Raji (cell line): ENCODE data around the gene TMEM187.

Experiments
- POLR2A ChIP-seq: IDR thresholded peaks from 2 replicates; pipeline ENCODE4 v1.6.1; 2011; ENCODE audit warnings: low read depth, low read length, control low read depth; ENCODE audit not compliant: insufficient read depth

TMEM187 gene

GRCh38 chrX:153958605-153959004 is 13.9 kb upstream of the TMEM187 start:
- no peak for TF ChIP-seq POLR2A

GRCh38 chrX:153959649-153960048 is 12.9 kb upstream of the TMEM187 start:
- TF ChIP-seq POLR2A = no peak

DNA sequence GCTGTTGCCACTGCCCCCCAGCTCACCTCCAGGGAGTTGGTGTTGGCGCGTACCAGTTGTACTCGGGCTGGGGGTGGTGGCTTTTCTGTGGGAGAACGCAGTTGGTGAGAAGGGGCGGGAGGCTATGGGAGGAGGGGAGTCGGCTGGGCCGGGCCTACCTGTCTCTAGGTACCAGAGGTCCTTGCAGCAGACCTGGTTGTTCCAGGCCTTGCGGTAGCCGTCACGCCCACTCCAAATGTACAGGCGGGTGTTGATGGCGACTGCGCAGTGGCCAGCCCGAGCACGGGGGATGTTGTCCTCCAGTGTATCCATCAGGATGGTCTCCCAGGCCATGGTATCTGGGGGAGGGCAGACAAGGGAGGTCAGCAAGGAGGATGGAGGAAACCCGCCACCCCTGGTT is 12.5 kb upstream of the TMEM187 start:
- TF ChIP-seq POLR2A = no peak

DNA sequence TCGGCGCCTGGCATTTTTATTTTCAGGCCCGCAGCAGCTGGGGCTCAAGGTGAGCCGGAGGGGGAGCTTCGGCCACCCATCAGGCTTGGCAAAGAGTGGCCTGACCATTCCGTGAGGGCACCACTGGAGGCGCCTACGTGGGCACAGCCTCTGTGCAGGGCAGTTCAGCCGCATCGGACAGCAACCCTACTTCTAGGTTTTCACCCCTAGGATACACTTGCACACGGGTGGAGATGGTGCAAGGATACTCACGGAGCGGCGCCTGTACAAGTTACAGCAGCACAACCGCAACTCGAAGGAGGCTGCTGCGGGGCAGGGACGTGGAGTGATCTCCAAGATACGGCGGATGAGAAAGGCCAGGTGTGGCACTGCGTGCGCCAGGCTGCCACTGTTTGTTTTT is 11.8 kb upstream of the TMEM187 start:
- no peak for TF ChIP-seq POLR2A

- no peak for TF ChIP-seq POLR2A
These were observed 11.3 kb upstream of the TMEM187 start for GRCh38 chrX:153961292-153961691.

DNA sequence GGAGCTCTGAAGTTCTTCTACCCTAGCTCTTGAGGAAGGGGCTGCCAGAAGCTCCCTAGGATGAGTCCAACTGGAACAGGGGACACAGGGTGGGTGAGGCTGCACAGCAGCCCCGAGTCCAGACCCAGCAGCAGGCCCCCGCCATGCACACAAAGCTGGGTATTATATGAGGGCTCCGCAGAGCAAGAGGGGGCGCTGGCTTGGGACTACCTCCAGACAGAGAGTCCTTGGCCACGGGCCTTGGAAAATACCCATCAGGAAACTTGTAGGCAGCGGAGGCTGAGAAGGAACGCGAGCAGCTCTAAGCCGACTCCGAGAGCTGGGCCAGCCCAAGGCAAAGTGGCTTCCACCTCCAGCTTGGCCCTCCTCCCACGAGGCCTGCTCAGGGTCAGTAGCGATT is 9.0 kb upstream of the TMEM187 start:
- no peak for TF ChIP-seq POLR2A

DNA sequence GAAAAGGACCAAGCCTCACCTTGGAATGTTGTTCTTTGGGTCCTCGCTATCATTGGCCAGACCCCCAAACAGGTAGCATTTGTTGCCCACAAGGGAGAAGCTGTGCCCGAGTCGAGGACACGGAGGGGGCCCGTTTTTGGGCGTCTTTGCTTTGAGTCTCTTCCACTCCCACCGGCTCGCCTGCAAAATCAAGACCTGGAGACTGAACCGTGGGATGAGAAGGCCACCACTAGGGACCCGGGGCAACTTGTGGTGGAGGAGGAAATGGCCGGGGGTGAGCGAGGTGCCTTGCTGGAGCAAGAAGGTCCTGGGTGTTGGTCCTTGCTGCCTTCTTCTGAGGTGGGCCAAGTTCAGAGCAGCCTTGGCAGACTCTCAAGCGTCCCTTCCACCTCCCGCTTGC is 8.4 kb upstream of the TMEM187 start:
- no peak for TF ChIP-seq POLR2A

GRCh38 chrX:153965406-153965805 is 7.1 kb upstream of the TMEM187 start:
- no peak for TF ChIP-seq POLR2A

GRCh38 chrX:153966283-153966688 is 6.3 kb upstream of the TMEM187 start:
- no peak for TF ChIP-seq POLR2A

DNA sequence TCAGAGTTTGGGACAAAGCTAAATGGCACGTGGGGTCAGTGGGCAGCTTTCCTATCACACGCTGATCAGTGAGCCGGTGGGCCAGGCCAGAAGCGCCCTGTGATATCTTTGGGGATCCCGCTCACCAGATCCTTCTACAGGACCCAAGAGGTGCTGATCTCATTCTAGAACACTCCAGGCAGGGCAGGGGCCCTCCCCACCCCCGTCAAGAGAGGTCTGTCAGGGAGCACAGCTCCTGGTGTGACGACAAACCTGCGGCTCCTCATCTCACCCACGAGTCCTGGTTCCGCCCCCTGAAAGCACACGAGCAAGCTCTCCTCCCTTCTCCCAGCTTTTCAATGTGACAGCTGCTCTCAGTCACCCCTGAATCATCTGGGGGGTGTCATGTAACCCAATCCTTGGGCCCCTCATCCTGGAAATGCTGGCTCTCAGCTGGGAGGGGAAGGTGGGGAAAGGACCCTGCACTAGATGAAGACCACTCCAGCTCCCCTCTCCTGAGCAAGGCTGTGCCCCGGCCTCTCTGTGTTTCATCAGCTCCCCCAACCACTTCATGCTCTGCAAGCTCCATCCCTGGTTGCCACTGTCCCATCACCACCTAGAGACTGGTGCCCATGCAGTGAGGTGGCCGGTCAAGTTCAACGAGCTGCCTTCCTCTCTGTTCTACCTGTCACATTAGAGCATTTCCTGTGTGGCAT is 5.6 kb upstream of the TMEM187 start:
- TF ChIP-seq POLR2A = no peak

DNA sequence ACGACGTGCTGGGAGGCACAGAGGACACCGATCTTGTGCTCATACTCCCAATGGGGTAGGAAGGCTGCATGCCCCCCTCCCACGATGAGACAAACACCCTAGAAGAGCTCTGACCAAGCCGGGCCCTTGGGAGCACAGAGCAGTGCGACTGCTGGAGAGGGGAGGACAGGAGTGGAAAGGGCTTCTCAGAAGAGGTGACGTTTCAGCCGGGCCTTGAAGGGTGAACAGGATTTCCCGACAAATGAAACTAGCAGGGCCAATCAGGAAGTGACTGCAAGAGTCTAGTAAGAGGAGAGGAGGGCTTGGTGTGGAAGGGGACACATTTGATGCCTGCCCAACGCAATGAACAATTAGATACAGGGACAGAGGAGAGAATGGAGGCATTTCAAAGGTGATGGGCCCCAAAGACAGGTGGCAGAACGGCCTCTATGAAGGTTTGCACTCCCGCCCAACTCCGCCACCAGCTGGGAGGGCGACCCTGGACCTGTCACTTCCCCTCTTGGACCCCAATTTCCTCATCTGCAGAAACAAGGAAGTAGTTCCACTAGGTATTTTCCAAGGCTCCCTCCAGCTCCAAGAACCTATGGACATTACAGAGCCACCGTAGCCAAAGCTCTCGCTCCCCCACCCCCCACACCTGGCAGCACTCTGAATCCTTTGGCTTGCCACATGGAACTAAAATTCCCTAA is 4.9 kb upstream of the TMEM187 start:
- no peak for TF ChIP-seq POLR2A

DNA sequence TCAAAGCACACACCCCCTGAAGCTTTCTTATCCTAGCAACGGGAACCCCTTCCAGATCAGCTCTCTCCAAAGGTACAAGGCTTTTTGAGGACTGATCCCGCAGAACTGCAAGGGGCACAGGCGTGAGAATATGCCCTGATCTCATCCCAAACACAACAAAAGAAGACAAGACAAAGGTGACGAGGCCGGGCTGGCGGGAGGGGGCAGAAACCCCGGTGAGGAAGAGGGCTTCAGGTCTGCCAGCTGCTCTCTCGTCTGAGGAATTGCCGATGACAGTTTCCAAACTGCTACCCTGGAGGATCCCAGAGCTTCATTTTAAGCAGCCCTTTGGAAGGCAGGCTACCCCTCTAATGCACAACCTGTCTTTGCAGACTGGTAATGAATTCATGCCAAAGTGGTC is 4.3 kb upstream of the TMEM187 start:
- TF ChIP-seq POLR2A = no peak

GRCh38 chrX:153968754-153969124 is 3.8 kb upstream of the TMEM187 start:
- no peak for TF ChIP-seq POLR2A

- TF ChIP-seq POLR2A = no peak
These were observed 3.2 kb upstream of the TMEM187 start for GRCh38 chrX:153969125-153969903.

- no peak for TF ChIP-seq POLR2A
These were observed 2.6 kb upstream of the TMEM187 start for GRCh38 chrX:153969904-153970356.
